Transverse colon (tissue), 3 donors: ENCODE results near the gene TPSB2.

Experiments used
- EP300 ChIP-seq: sonication (generic); formaldehyde crosslinking; IDR thresholded peaks from one replicate; pipeline ENCODE4 v1.6.1; 2017; ENCODE audit warnings: antibody characterized with exemption, low read depth
- TF ChIP-seq, protein P1 (sequence below), 5 experiments: fragments of 200-600 bp in 3 of 5; fragments of 450-650 bp in 2 of 5; sonication (generic) in 3 of 5; IDR thresholded peaks; 1 replicate in 2 of 5; 2 replicates in 3 of 5; pipeline ENCODE4 v1.5.1; 2016 to 2017; ENCODE audit warnings: antibody characterized with exemption in 5 of 5, inconsistent platforms in 3 of 5, mild to moderate bottlenecking in 2 of 5, moderate library complexity in 1 of 5

DNA sequence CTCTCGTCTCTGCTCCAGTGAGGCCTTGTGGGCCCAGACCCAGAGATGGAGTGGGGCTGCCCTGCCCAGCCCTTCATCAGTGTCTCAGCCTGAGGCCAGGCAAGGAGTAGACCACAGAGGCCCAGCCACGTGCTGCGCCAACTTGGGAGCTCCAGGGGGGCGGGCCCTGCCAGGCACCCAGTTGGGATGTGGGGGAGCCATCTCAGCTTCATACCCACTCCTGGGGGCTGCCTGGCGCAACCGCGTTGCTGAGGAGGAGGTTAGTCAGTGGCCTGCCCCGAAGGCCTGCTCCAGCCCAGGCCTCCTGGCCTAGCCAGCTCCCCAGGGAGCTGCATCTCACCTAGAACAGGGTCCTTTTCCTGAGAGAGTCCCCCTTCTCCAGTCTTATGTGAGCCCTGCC is 16.8 kb downstream of the TPSB2 start:
- TF ChIP-seq EP300, result no peak
- TF ChIP-seq, protein P1, sequence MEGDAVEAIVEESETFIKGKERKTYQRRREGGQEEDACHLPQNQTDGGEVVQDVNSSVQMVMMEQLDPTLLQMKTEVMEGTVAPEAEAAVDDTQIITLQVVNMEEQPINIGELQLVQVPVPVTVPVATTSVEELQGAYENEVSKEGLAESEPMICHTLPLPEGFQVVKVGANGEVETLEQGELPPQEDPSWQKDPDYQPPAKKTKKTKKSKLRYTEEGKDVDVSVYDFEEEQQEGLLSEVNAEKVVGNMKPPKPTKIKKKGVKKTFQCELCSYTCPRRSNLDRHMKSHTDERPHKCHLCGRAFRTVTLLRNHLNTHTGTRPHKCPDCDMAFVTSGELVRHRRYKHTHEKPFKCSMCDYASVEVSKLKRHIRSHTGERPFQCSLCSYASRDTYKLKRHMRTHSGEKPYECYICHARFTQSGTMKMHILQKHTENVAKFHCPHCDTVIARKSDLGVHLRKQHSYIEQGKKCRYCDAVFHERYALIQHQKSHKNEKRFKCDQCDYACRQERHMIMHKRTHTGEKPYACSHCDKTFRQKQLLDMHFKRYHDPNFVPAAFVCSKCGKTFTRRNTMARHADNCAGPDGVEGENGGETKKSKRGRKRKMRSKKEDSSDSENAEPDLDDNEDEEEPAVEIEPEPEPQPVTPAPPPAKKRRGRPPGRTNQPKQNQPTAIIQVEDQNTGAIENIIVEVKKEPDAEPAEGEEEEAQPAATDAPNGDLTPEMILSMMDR (IDR thresholded peaks at IDR 0.05), result no peak
